Mucosa of stomach (tissue), 1 donor: ENCODE results near the gene XPA.
"Not testable (repeated sequence)": the region's sequence is repeated elsewhere in the genome, so short reads cannot be mapped to it uniquely, and the experiment has no call there.

Experiments
- H3K27me3 ChIP-seq: one replicate; pipeline ENCODE4 v1.7.0; 2013; ENCODE audit warnings: mild to moderate bottlenecking, low read length; ENCODE audit not compliant: control insufficient read depth, insufficient read depth
- H3K36me3 ChIP-seq: one replicate; pipeline ENCODE4 v1.7.0; 2013; ENCODE audit warnings: low read length; ENCODE audit not compliant: control insufficient read depth, insufficient read depth
- H3K4me1 ChIP-seq: one replicate; pipeline ENCODE4 v1.7.0; 2013; ENCODE audit warnings: mild to moderate bottlenecking, low read length; ENCODE audit not compliant: control insufficient read depth, insufficient read depth
- H3K4me3 ChIP-seq: one replicate; pipeline ENCODE4 v1.7.0; 2013; ENCODE audit warnings: low read length
- H3K9ac ChIP-seq: one replicate; pipeline ENCODE4 v1.7.0; 2013; ENCODE audit warnings: mild to moderate bottlenecking, low read length, moderate library complexity
- H3K9me3 ChIP-seq: one replicate; pipeline ENCODE4 v1.7.0; 2013; ENCODE audit warnings: mild to moderate bottlenecking, low read length, moderate library complexity; ENCODE audit not compliant: control insufficient read depth
- donor health status: Pancreatic carcinoma.

XPA gene

GRCh38 chr9:97696803-97697601 is at the start of gene XPA:
XPA (minus strand) TSS chr9:97697340; CDS start chr9:97697292, 48 bp downstream.
- Histone ChIP-seq H3K4me1 (peaks cover 11% of the 10 kb centered on the region), H3K27me3 (no peaks in the 10 kb centered on the region), H3K9ac (peak within 1 kb of the TSS; percentile 81), H3K36me3 (no peaks in the 10 kb centered on the region), H3K4me3 (peak within 1 kb of the TSS; percentile 72), H3K9me3 (no peaks in the 10 kb centered on the region)

GRCh38 chr9:97744710-97745708 is 47.9 kb upstream of the XPA start:
- Histone ChIP-seq H3K4me3 (no peak overlapping the region), H3K4me1 (no peaks in the 10 kb centered on the region), H3K27me3 (peaks cover 18% of the 10 kb centered on the region)

GRCh38 chr9:97744025-97744424 is 46.9 kb upstream of the XPA start:
- H3K4me1 ChIP-seq, H3K9me3 ChIP-seq, H3K9ac ChIP-seq, H3K4me3 ChIP-seq, H3K36me3 ChIP-seq: not testable (repeated sequence)
- peaks cover 25% of the 10 kb centered on the region for H3K27me3 ChIP-seq

More at GRCh38 chr9:97744710-97745708, 47.9 kb upstream of the XPA start:
- Histone ChIP-seq H3K9ac (no peak overlapping the region), H3K9me3 (no peaks in the 10 kb centered on the region), H3K36me3 (no peaks in the 10 kb centered on the region)

GRCh38 chr9:97742545-97742944 is 45.4 kb upstream of the XPA start:
- H3K9ac ChIP-seq = no peak overlapping the region
- H3K4me3 ChIP-seq = no peak overlapping the region
- no peaks in the 10 kb centered on the region for H3K9me3 ChIP-seq
- H3K4me1 ChIP-seq = no peaks in the 10 kb centered on the region
- H3K36me3 ChIP-seq = no peaks in the 10 kb centered on the region
- H3K27me3 ChIP-seq = peaks cover 28% of the 10 kb centered on the region

GRCh38 chr9:97741947-97742346 is 44.8 kb upstream of the XPA start:
- H3K27me3 ChIP-seq = peaks cover 28% of the 10 kb centered on the region
- H3K36me3 ChIP-seq = no peaks in the 10 kb centered on the region

GRCh38 chr9:97740848-97741821 is 44.0 kb upstream of the XPA start:
- peaks cover 28% of the 10 kb centered on the region for H3K27me3 ChIP-seq
- no peaks in the 10 kb centered on the region for H3K4me1 ChIP-seq
- H3K36me3 ChIP-seq = no peaks in the 10 kb centered on the region
- no peaks in the 10 kb centered on the region for H3K9me3 ChIP-seq
- no peak overlapping the region for H3K4me3 ChIP-seq
- H3K9ac ChIP-seq = peak overlapping the region; percentile 40

More at GRCh38 chr9:97741947-97742346, 44.8 kb upstream of the XPA start:
- no peaks in the 10 kb centered on the region for H3K9me3 ChIP-seq
- no peaks in the 10 kb centered on the region for H3K4me1 ChIP-seq
- no peak overlapping the region for H3K4me3 ChIP-seq
- no peak overlapping the region for H3K9ac ChIP-seq

- no peak overlapping the region for H3K4me3 ChIP-seq
- H3K36me3 ChIP-seq = no peaks in the 10 kb centered on the region
- H3K9ac ChIP-seq = no peak overlapping the region
- H3K9me3 ChIP-seq = no peaks in the 10 kb centered on the region
- H3K27me3 ChIP-seq = peaks cover 26% of the 10 kb centered on the region
- no peaks in the 10 kb centered on the region for H3K4me1 ChIP-seq
Measured at GRCh38 chr9:97737429-97737828, 40.3 kb upstream of the XPA start.

GRCh38 chr9:97735070-97735600 is 38.0 kb upstream of the XPA start:
- H3K9ac ChIP-seq = no peak overlapping the region
- no peaks in the 10 kb centered on the region for H3K9me3 ChIP-seq
- no peaks in the 10 kb centered on the region for H3K4me1 ChIP-seq
- no peak overlapping the region for H3K4me3 ChIP-seq
- peaks cover 16% of the 10 kb centered on the region for H3K27me3 ChIP-seq
- no peaks in the 10 kb centered on the region for H3K36me3 ChIP-seq

GRCh38 chr9:97726716-97727115 is 29.6 kb upstream of the XPA start:
- no peaks in the 10 kb centered on the region for H3K9me3 ChIP-seq
- H3K4me1 ChIP-seq = no peaks in the 10 kb centered on the region
- H3K4me3 ChIP-seq = no peak overlapping the region
- no peaks in the 10 kb centered on the region for H3K36me3 ChIP-seq
- no peaks in the 10 kb centered on the region for H3K27me3 ChIP-seq
- H3K9ac ChIP-seq = no peak overlapping the region

- no peaks in the 10 kb centered on the region for H3K27me3 ChIP-seq
Measured at GRCh38 chr9:97723819-97724218, 26.7 kb upstream of the XPA start.

GRCh38 chr9:97722331-97722730 is 25.2 kb upstream of the XPA start:
- H3K9me3 ChIP-seq = no peaks in the 10 kb centered on the region
- H3K36me3 ChIP-seq = no peaks in the 10 kb centered on the region

More at GRCh38 chr9:97723819-97724218, 26.7 kb upstream of the XPA start:
- no peaks in the 10 kb centered on the region for H3K4me1 ChIP-seq
- no peaks in the 10 kb centered on the region for H3K36me3 ChIP-seq
- H3K4me3 ChIP-seq = no peak overlapping the region
- H3K9ac ChIP-seq = no peak overlapping the region
- no peaks in the 10 kb centered on the region for H3K9me3 ChIP-seq

More at GRCh38 chr9:97722331-97722730, 25.2 kb upstream of the XPA start:
- Histone ChIP-seq H3K27me3 (no peaks in the 10 kb centered on the region), H3K9ac (no peak overlapping the region), H3K4me1 (no peaks in the 10 kb centered on the region), H3K4me3 (no peak overlapping the region)
